Stimulated activated CD8-positive, alpha-beta memory T cell treated with anti-CD3 and anti-CD28 coated beads, Interleukin-4, amount 100 ng/mL, for 1 hour (primary cell): ENCODE data around the gene RILP.

ENCODE experiments used
- DNase-seq, 2 donors: peaks; one replicate each; pipeline ENCODE4 v3.0.0-alpha.2; 2020; ENCODE audit warnings: low read depth in 2 of 2, low spot score in 1 of 2

RILP gene

DNA sequence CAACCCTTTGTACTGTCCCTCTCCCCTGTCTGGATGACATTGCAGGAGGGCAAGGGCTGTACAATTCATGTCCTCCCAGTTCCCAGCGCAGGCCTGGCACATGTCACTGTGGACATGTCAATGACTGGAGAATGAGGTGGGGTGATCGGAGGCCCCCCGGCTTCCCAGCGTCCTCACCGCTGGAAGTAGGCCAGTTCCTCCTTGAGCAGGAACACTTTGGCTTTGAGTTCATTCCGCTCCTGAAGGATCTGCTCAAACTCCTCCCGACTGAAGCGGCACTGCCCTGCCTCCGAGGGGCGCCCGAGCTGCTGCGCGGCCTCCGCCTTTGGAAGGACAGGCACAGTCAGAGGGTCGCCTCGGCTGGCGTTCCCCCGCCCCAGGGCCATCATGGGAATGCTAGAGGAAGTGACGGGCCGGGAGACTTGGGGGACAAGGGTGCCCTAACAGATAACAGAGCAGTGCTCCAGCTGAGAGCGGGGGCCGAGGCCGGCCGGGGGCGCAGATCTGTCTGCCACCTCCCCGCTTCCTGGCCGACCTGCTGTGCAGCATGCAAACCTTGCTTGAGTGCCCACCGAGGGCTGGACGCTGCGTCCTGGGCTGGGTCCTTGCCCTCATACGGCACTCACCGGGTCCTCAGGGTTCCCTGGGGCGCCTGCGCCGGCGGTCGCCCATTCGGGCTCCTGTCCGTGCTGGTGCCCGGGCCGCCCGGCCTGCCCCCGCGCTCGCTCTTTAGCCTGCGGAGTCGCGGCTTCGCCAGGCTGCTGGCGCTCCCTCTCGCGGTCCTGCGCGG is 1.3 kb downstream of the RILP start:
- DNase-seq, result no peak

DNA sequence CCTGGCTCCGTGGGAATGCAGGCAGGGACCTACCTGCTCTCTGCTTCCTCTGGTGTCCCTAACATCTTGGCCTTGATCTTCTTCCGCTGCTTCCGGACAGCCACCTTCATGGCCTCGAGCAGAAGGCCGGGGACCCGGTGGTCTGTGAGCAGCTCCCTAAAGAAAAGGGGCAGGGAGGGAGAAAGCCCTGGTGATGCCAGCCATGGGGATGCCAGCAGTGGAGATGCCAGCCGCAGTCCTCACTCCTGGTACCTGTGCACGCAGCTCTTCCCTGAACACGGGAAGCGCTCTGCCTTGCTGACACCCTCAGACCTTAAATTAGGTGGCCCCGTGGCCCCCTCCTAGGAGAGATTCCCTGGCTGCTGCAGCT is 1.9 kb downstream of the RILP start:
- no peak for DNase-seq

- no peak for DNase-seq
Observed at GRCh38 chr17:1646199-1646875, 3.3 kb downstream of the RILP start.

GRCh38 chr17:1645207-1646171 is 4.2 kb downstream of the RILP start, which contains the start of gene SCARF1:
SCARF1 (minus strand) TSS chr17:1645732; CDS start chr17:1645697, 35 bp downstream.
- no peak for DNase-seq

GRCh38 chr17:1644493-1645206 is 5.0 kb downstream of the RILP start:
- DNase-seq, result no peak

DNA sequence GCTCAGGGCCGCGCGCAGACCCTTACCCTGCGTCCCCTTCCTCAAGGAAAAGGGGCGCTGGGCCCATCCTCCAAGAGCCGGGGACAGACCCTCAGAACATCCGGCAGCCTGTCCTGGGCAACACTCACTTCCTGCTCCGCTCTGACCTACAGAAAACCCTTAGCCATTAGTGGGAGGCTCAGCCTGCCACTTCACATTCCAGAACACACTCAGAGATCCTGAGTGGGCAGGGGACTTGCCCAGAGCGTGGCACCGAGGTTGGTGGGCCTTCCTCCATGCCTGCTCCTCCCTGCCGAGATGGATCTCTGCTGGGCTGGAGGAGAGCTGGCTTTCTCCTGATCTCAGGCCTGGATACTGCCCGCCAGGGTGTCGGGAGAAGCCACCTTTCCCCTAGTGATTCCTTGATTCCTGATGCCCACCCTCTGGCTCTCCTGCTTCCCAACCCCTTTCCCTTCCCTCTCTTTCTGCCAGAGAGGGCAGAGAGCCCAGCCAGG is 5.6 kb downstream of the RILP start:
- DNase-seq, result no peak

DNA sequence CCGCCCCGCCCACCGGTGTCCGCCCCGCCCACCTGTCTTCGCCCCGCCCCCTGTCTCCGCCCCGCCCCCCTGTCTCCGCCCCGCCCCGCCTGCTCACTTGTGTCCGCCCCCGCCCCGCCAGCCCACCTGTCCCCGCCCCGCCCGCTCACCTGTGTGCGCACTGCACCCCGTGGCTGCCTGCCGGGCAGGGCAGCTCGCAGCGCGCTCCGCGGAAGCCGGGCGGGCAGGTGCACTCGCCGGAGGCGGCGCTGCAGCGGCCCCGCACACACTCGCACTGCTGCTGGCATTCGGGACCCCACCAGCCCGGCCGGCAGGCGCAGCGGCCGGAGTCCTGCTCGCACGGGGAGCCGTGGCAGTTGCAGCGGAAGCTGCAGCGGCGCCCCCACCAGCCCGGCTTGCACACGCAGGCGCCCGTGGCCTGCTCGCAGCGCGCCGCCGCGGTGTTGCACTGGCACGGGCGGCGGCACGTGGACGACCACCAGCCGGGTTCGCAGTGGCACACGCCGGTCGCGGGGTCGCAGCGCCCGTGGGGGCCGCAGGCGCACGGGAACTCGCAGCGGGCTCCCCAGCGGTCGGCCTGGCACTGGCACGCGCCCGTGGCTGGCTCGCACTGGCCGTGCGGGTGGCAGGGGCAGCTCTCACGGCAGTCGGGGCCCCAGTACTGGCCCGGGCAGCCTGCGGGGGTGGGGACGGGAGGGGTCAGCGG is 6.2 kb downstream of the RILP start:
- peak in 1 of 2 donors; percentile 36 for DNase-seq

DNA sequence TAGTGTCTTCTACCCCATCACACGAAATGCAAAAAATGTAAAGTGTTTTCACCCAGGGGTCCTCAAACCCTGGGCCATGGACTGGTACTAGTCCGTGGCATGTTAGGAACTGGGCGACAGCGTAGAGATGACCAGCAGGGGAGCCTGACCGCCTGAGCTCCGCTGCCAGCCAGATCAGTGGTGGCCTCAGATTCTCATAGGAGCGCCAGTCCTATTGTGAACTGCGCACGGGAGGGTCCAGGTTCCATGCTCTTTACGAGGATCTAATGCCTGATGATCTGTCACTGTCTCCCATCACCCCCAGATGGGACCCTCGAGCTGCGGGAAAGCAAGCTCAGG is 8.6 kb downstream of the RILP start:
- no peak for DNase-seq

- DNase-seq, result no peak
Observed at GRCh38 chr17:1640329-1641064, 9.2 kb downstream of the RILP start.

DNA sequence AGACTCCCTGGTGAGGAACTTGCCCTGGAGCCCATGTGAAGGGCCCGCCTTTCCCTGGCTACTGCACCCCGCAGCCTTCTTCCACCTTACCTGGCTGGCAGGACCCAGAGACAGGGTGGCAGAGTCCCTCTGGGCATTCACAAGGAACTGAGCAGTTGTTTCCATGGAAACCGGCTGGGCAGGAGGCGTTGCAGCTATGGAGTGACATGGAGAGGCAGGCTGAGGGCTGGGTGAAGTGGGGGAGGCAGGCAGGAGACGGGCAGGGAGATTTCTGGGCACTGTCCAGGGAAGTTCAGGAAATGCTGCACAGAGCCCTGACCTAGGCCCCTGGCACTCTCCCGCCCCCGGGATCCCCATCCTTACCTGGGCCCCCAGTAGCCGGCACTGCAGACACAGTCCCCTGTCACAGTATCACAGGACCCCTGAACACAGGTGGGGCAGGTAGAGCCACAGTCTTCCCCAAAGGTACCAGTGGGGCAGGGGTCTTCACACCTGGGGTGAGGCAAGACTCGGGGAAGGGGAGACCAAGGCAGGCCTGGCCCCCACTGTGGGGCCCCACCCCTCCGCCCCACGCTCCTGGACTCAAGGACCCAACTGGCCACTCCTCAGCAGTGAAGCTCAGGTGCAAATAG is 10.0 kb downstream of the RILP start:
- DNase-seq, result no peak

- no peak for DNase-seq
Observed at GRCh38 chr17:1638624-1639300, 10.9 kb downstream of the RILP start.

- DNase-seq, result no peak
Observed at GRCh38 chr17:1638171-1638590, 11.5 kb downstream of the RILP start.

DNA sequence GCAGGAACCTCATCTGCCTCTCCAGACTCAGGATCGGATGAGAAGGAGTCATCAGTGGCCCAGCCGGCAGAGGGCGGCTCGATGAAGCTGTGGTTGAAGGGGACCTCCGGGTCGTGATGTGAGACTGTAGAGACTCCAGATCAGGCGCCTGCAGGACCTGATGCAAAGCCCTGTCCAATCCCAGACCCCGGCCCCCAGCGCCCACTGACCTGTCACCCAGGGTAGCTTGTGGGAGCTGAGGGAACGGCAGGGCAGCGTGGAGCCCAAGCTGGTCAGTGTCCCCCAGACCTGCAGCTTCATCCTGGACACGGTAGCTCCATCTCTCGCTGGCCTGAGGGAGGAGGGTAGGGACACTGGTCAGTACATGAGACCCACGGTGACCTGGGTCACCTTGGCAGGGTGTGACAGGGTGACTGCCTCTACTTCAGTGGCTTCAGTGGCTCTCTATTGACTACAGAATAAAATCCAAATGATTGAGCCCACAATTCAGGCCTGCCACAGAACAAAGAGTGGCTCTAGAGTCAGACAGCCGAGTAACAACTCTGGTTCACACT is 12.9 kb downstream of the RILP start:
- DNase-seq, result no peak

DNA sequence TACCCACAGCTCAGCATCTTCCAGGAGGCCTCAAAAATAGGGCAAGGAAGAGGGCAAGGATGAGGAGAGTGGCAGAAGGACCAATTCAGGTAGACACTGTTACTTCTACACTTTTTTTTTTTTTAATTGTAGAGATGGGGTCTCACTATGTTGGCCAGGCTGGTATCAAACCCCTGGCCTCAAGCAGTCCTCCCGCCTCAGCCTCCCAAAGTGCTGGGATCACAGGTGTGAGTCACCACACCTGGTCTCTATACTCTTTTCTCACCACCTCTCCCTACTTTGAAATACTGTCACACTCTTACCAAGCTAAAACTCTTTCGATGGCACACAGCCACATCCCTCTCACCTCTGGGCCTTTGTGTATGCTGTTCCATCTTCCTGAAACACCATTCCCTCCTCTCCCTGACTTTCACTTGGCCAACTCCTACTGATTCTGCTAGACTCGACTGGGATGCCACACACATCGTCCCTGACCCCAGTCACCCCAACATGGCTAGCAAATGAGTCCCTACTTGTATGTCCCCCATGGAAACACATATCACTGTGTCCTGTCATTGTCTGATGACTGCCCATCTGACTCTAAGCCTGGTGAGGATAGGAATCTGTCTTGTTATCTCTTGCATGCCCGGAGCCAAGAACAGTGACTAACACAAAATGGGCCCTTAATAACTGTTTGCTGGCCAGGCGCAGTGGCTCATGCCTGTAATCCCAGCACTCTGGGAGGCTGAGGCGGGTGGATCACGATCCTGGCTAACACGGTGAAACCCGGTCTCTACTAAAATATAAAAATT is 13.8 kb downstream of the RILP start:
- no peak for DNase-seq

DNA sequence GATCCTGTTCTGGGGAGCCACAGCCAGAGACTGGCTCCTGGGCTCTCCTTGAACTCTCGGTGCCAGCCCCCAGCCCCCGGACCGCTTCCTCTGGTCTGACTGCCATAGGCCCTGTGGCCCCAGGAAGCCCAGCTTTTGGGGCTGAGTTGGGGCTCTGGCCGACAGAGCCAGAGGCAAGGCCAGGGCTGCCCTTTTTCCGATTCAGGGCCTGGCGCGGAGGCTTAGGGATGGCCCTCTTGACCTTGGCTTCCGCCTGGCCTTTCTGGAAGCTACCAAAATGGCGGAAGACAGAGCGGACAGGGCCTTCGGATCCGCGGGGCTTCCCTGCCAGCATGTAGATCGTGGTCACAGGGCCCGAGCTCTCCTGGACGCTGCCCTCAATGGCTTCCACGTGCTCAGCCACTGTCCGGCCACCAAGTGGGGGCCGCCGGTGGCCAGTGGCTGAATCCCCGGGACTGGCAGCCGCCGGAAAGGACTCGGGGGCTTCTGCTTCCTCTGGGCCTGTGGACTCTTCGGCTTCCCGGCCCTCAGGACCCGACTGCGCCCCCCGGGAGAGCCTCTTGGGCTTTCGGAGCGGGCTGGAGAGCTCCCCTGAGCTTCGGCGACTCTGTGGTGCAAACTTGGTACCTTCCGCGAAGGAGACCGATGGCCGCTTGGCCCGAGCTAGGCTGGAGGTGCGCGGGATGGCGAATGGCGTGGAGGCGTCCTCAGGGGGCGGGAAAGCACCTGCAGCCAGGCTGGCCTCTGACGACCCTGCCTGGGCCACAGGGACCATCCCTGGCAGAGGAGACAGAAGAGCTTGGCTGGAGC is 14.6 kb downstream of the RILP start:
- no peak for DNase-seq

- no peak for DNase-seq
Observed at GRCh38 chr17:1630662-1631061, 19.0 kb downstream of the RILP start.
